Testis (tissue), 3 donors: ENCODE measurements around the gene SGK2. TPM values are rescaled to one million over a fixed set of nuclear protein-coding genes. Genes with fewer than 3 reads are reported as not detected.

ENCODE experiments used
- DNase-seq: peaks from one replicate; pipeline ENCODE4 v3.0.0-alpha.2; 2019
- H3K27ac ChIP-seq, 2 donors: fragments of 200-600 bp; sonication (generic); one replicate each; pipeline ENCODE4 v1.5.1; 2019
- H3K27me3 ChIP-seq: fragments of 200-600 bp; sonication (generic); one replicate; pipeline ENCODE4 v1.5.1; 2019
- H3K36me3 ChIP-seq: fragments of 200-600 bp; sonication (generic); one replicate; pipeline ENCODE4 v1.5.1; 2017; ENCODE audit warnings: low read depth; ENCODE audit errors: missing control alignments
- H3K4me1 ChIP-seq: fragments of 200-600 bp; sonication (generic); one replicate; pipeline ENCODE4 v1.5.1; 2019
- H3K4me3 ChIP-seq, 2 donors: fragments of 200-600 bp; sonication (generic); one replicate each; pipeline ENCODE4 v1.5.1; 2017 to 2019
- H3K9me3 ChIP-seq: fragments of 200-600 bp; sonication (generic); one replicate; pipeline ENCODE4 v1.5.1; 2017
- CTCF ChIP-seq, 3 experiments: fragments of 450-650 bp in 2 of 3; fragments of 200-600 bp in 1 of 3; sonication (generic) in 1 of 3; IDR thresholded peaks; one replicate each; pipeline ENCODE4 v1.5.1; 2016 to 2019; ENCODE audit warnings: antibody characterized with exemption in 3 of 3, mild to moderate bottlenecking in 2 of 3, moderate library complexity in 1 of 3
- POLR2A ChIP-seq: fragments of 450-650 bp; IDR thresholded peaks from one replicate; pipeline ENCODE4 v1.6.1; 2017; ENCODE audit warnings: antibody characterized with exemption, mild to moderate bottlenecking, moderate library complexity
- WGBS, 2 donors: methylation state at CpG; one replicate each; pipeline ENCODE4 v1.1.5; 2018; 5-methylcytosine and 5-hydroxymethylcytosine counted together
- intact Hi-C: fragments of 100-400 bp; cut with DNase I; formaldehyde crosslinking; loops from one replicate; pipeline ENCODE4 v1.15.1; 2023; ENCODE audit warnings: low total_unique reads
- polyA plus RNA-seq: library from polyadenylated mRNA; stranded (reverse); fragments of 350-450 nt; fragmentation: Illumina TruSeq; extraction: RNeasy Lipid Tissue Mini Kit (QIAGEN cat#74804); gene quantifications from one replicate; pipeline ENCODE4 v1.2.3, GENCODE V29; 2014; ENCODE audit warnings: low read depth, low replicate concordance; ENCODE audit not compliant: insufficient read depth
- total RNA-seq, 2 donors: library from RNA; depleted of rRNA; stranded (reverse); fragments of >200 nt; gene quantifications; one replicate each; pipeline ENCODE4 v1.2.3, GENCODE V29; 2016

SGK2 gene
- total and polyA plus RNA-seq, 3 donors from 2014 or later: 1.3 to 8.5 (median 6.2) TPM

- H3K27ac ChIP-seq: no peak overlapping the region
- no peak for DNase-seq
- no peaks in the 10 kb centered on the region for H3K27me3 ChIP-seq
- TF ChIP-seq POLR2A (no peak), CTCF (IDR thresholded peaks at IDR 0.05) (no peak)
- intact Hi-C loops: no loop called here
- H3K4me3 ChIP-seq: no peak overlapping the region
- H3K4me1 ChIP-seq: no peaks in the 10 kb centered on the region
- H3K36me3 ChIP-seq: no peaks in the 10 kb centered on the region
- H3K9me3 ChIP-seq: no peaks in the 10 kb centered on the region
Observed at GRCh38 chr20:43531091-43531443, 27.8 kb upstream of the SGK2 start.

GRCh38 chr20:43532416-43533055 lies 26.3 kb upstream of the SGK2 start:
- Histone ChIP-seq H3K9me3 (no peaks in the 10 kb centered on the region), H3K4me1 (peaks cover 4% of the 10 kb centered on the region), H3K36me3 (no peaks in the 10 kb centered on the region), H3K27ac (no peak overlapping the region), H3K27me3 (no peaks in the 10 kb centered on the region), H3K4me3 (no peak overlapping the region)
- 83 to 97% methylated on average over 4 to 9 of the region's 9 CpGs for WGBS, 2 donors
- TF ChIP-seq CTCF (IDR thresholded peaks at IDR 0.05): no peak
- no peak for TF ChIP-seq POLR2A
- DNase-seq: no peak
- intact Hi-C loops: no loop called here

- intact Hi-C loops: no loop called here
- TF ChIP-seq POLR2A (no peak), CTCF (IDR thresholded peaks at IDR 0.05) (no peak)
- DNase-seq: no peak
- Histone ChIP-seq H3K36me3 (no peaks in the 10 kb centered on the region), H3K9me3 (no peaks in the 10 kb centered on the region), H3K4me1 (peaks cover 4% of the 10 kb centered on the region), H3K27me3 (no peaks in the 10 kb centered on the region), H3K4me3 (no peak overlapping the region), H3K27ac (no peak overlapping the region)
Observed at GRCh38 chr20:43533060-43533459, 25.8 kb upstream of the SGK2 start.

GRCh38 chr20:43534016-43534415 lies 24.8 kb upstream of the SGK2 start:
- Histone ChIP-seq H3K27ac (no peak overlapping the region), H3K36me3 (no peaks in the 10 kb centered on the region), H3K4me1 (peaks cover 4% of the 10 kb centered on the region), H3K9me3 (no peaks in the 10 kb centered on the region), H3K27me3 (no peaks in the 10 kb centered on the region), H3K4me3 (no peak overlapping the region)
- DNase-seq: no peak
- 90 to 97% methylated on average over 5 to 7 of the region's 7 CpGs for WGBS, 2 donors
- TF ChIP-seq POLR2A (no peak), CTCF (IDR thresholded peaks at IDR 0.05) (no peak)
- intact Hi-C loops: no loop called here

- no peaks in the 10 kb centered on the region for H3K9me3 ChIP-seq
- TF ChIP-seq POLR2A (no peak), CTCF (IDR thresholded peaks at IDR 0.05) (no peak)
- H3K4me1 ChIP-seq: peaks cover 4% of the 10 kb centered on the region
- WGBS, 2 donors: 92 to 96% methylated on average over 8 of the region's 8 CpGs
- no peaks in the 10 kb centered on the region for H3K36me3 ChIP-seq
- no peak overlapping the region for H3K4me3 ChIP-seq
- H3K27ac ChIP-seq: no peak overlapping the region
- intact Hi-C loops: no loop called here
- no peaks in the 10 kb centered on the region for H3K27me3 ChIP-seq
- DNase-seq: no peak
Observed at GRCh38 chr20:43534791-43535350, 24.0 kb upstream of the SGK2 start.
